Measurements from ENCODE around the gene D2HGDH.

GRCh38 chr2:241798631-241799521 lies 64.4 kb downstream of the D2HGDH start:
- TF ChIP-seq GABPA (IDR thresholded peaks at IDR 0.05; ENCODE audit: borderline replicate concordance, insufficient read depth, low read length) (no peak), TBP (IDR thresholded peaks at IDR 0.05; ENCODE audit: low read depth, low read length) (no peak), POLR2A (IDR thresholded peaks at IDR 0.05; ENCODE audit: control extremely low read depth in 1 of 2, low read depth in 2 of 2, low read length in 2 of 2) (no peak), HDAC6 (IDR thresholded peaks at IDR 0.05; ENCODE audit: low read depth, low read length) (no peak), EZH2 (IDR thresholded peaks at IDR 0.05; ENCODE audit: low read depth, low read length, severe bottlenecking) (no peak), SP1 (IDR thresholded peaks at IDR 0.05; ENCODE audit: low read depth, low read length) (no peak)
- TF ChIP-seq, protein P1, sequence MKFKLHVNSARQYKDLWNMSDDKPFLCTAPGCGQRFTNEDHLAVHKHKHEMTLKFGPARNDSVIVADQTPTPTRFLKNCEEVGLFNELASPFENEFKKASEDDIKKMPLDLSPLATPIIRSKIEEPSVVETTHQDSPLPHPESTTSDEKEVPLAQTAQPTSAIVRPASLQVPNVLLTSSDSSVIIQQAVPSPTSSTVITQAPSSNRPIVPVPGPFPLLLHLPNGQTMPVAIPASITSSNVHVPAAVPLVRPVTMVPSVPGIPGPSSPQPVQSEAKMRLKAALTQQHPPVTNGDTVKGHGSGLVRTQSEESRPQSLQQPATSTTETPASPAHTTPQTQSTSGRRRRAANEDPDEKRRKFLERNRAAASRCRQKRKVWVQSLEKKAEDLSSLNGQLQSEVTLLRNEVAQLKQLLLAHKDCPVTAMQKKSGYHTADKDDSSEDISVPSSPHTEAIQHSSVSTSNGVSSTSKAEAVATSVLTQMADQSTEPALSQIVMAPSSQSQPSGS (IDR thresholded peaks at IDR 0.05; ENCODE audit: low read length): no peak
- TF ChIP-seq, protein P2, sequence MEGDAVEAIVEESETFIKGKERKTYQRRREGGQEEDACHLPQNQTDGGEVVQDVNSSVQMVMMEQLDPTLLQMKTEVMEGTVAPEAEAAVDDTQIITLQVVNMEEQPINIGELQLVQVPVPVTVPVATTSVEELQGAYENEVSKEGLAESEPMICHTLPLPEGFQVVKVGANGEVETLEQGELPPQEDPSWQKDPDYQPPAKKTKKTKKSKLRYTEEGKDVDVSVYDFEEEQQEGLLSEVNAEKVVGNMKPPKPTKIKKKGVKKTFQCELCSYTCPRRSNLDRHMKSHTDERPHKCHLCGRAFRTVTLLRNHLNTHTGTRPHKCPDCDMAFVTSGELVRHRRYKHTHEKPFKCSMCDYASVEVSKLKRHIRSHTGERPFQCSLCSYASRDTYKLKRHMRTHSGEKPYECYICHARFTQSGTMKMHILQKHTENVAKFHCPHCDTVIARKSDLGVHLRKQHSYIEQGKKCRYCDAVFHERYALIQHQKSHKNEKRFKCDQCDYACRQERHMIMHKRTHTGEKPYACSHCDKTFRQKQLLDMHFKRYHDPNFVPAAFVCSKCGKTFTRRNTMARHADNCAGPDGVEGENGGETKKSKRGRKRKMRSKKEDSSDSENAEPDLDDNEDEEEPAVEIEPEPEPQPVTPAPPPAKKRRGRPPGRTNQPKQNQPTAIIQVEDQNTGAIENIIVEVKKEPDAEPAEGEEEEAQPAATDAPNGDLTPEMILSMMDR (IDR thresholded peaks at IDR 0.05; ENCODE audit: control extremely low read depth in 1 of 3, insufficient read depth in 1 of 3, low read depth in 1 of 3, low read length in 3 of 3): no peak
